ENCODE results near the gene DLD.
"Not testable (repeated sequence)": the region's sequence is repeated elsewhere in the genome, so short reads cannot be mapped to it uniquely, and the experiment has no call there.

The DLD gene

GRCh38 chr7:107917763-107918651 is 27.0 kb downstream of the DLD start:
- no peak for DNase-seq

GRCh38 chr7:107918948-107919347 is 28.0 kb downstream of the DLD start:
- no peak for DNase-seq

DNA sequence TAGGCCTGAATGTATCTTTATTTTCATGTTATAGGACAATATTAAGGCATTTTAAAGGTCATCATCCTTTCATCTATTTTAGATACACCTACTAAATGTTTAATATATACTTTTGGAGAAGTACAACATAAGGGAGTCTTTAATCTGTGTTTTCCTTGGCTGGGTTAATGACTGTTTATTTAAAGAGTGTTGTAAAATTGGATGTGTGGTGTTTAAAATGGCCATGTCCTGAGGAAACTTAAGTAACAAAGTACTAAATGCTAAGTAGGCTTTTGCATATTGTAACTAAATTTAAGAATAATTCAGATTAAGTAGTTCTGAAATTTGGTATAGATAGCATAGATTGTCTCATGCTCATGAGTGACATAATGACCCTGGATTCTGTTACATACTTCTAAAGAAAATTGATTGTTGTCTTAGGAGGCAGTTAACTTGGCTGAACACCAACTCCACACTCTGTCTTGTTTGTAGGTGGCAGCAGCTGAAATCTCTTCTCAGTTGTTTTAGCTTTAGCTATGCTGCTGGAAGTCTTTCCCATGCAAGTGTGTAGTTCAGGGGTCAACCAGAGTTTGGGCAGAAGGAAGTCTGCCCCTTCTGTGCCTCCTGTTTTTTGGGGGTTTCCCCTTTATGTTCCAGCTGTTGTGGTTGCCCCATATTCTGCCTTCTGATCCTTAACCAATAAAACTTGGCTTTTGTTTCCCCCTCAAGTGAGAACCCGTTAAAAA is 29.2 kb downstream of the DLD start:
- DNase-seq, result no peak

GRCh38 chr7:107921826-107922225 is 30.8 kb downstream of the DLD start:
- not testable (repeated sequence) for DNase-seq

- DNase-seq, result no peak
Observed at GRCh38 chr7:107922886-107923285, 31.9 kb downstream of the DLD start.

GRCh38 chr7:107924841-107925504 is 34.0 kb downstream of the DLD start:
- no peak for DNase-seq

- no peak for DNase-seq
Observed at GRCh38 chr7:107926481-107926880, 35.5 kb downstream of the DLD start.

GRCh38 chr7:107931740-107932515 is 40.9 kb downstream of the DLD start:
- no peak for DNase-seq

DNA sequence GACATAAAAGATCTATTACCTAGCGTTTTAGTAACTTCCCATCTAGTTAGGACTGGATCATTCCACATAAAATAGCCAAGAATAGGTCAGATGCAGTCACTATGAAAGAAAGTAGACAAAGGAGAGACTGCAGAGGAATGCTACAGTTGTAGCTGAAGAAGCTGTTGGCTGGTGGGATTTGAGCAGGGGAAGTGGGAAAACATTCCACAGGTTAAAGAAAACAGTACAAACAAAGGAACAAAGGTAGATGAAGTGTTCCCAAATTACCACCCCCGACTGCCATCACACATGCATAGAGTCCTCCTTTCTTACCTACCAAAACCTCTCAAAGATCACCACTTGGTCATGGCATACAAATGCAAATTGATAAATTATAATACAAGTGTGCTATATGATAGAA is 41.8 kb downstream of the DLD start:
- DNase-seq, result no peak

DNA sequence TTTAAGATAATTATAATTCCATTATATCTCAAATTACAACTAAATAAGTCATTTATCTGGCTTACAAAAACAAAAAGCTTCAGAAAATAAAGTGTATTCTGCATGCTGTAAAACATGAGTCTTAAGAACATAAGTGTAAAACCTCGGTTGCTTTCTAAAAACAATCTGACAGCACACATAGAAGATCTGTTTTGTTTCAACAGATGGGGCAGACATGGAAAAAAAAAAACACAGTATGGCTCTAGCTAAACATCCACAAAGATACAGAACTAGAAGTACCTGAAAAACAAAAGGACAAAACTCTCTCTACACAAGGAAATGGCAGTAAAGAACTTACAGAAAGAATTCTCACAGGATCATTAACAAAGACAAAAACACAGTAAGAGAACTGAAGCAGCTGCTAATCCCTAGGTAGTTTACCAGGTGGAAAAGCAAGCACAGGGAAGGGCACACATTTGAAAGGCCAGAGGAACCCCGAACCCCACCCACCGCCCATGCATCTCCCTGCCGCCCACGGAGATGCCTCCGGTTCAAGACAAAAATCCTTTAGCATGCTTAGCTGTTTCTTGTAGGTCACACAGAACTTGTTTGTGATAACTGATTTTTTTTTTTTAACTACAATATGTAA is 42.5 kb downstream of the DLD start:
- no peak for DNase-seq

DNA sequence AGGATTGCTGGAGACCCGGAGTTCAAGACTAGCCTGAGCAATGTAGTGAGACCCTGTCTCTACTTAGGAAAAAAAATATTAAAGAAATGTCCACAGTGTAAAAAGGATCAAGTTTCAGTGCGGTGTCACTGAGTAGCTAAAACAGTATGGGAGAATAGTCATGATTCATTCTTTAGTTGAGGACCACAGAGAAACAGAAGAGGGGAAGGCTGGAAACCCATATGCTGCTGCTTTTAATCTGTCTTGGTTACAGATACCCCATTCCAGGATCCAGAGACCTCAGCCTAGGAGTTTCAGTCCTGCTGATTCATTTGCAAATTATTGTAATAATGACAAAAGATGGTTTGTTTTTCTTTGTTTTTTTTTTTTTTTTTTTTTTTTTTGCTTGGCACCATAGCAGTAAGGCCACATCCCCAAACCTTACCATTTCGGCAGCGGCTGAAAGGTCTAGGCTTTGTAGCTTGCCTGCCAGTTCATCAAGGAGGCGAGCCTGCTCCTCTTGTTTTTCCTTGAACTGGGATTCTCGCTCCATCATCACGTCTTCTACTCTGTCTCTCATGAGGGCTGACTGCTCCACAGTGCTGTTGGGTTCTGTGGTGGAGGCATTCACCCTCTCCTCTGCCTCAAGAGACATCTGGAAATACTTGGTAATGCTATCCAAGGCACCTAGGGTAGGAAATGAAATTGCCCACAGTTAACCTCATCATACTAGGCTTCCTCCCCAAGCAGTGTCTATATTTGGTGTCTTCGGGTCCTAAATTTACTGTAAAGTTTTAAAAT is 44.2 kb downstream of the DLD start:
- DNase-seq, result no peak

- no peak for DNase-seq
Observed at GRCh38 chr7:107936312-107936711, 45.3 kb downstream of the DLD start.

DNA sequence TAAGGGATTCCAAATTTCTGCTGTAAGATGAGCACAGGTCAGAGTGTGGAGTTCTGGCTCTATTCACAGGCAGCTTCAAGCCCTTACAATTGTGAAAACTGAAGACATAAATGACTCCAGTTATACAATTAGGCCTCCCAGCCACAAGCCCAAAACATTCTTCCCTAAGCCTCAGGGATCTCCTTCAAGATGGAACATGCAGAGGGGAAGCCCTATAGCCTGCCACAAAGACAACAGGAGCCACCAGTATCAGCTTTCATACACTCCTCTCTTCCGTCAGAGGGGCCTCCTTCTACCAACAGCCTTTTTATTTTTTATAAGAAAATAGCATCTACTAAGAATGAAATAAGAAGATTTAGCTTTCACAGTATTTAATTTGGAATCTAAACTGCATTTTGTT is 46.5 kb downstream of the DLD start:
- DNase-seq, result no peak

DNA sequence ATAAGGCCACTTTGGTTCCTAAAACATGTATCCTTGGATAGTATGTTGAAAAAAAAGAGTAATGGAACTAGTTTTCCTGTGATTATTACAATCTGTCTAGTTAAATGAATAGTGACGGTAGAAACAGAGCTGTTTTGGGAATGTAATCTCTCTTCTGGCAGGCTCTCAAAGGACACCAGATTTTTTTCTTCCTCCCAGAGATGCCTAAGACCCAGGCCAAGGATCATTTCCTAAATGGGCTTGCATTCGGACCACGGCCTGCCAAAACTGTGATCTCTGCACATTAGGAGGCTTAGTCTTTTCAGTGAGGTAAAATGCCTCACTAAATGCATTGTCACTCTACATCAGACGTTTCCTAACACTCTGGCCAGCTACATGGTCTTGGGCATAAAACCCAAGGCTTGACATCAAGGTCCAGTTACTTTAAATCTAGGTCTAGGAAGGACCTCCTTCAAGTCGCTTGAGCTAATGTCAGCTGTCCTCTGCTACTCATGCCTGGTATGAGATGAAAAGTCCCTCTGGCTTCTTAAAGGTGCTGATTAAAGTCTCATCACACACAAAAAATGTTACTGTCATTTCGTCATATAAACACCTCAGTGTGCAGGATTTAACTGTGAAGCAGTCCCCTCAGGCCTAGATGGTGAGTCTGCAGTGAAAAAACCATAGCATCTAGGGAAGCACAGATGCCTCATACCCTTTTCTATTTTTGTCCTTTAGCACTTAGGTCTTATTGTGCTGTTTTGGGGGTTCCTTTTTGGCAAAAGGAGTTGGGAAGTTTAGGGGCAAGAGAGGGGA is 47.7 kb downstream of the DLD start:
- no peak for DNase-seq

DNA sequence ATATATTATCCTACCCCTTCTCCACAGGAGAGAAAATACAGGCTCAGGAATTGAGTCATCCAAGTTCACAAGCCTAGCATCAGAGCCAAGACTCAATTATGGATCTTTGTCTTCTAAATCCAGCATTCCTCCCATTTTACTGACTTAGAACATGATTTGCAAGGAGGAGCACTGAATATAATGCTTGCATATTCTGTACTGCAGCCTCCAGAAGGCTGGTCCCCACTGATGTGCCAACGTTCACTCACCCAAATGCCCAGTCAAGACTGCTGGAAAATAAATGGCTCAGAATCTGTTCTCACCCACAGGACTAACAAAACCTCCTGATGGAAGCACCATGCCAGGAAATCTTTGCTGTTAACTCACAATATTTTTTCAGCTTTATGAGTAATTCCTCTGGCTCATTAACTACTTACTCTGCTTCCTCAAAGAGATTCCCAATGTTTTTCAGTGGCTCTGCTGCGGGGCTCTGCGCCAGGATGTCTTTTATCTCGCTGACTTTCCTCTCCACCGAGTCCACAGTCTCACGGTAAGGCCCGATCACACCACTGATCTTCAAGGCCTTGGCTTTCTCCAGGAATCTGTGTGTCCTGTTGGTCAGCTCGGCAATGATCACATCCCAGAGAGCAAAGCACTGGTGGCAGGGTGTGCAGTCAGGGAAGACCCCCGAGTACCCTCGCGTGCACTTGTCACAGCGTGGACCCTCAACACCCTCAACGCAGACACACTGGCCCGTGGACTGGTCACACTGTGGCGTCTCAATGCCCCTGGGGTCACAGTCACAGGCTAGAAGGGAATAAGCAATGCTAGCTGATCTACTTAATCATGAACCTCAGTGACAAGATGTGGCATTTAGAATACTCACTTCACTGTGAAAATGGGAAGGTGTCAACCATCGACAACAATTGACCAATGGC is 48.8 kb downstream of the DLD start:
- DNase-seq, result no peak

DNA sequence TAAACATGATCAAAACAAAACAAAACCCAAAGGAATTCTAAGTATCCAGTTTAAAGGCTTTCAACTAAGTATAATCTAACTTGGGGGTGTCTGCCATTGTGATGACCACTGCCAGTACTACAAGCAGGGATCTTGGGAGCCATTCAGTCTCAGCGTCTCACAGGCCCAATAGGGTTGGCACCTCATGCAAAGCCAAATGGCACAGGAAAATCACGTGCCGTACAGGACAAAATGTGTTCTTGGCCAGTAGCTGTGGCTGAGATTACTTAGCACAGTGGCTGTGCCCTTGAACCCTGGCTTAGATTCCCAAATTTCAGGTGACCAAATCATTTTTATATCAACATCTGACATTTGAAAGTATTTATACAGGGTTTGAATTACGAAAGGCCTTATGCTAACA is 50.0 kb downstream of the DLD start:
- DNase-seq, result no peak

DNA sequence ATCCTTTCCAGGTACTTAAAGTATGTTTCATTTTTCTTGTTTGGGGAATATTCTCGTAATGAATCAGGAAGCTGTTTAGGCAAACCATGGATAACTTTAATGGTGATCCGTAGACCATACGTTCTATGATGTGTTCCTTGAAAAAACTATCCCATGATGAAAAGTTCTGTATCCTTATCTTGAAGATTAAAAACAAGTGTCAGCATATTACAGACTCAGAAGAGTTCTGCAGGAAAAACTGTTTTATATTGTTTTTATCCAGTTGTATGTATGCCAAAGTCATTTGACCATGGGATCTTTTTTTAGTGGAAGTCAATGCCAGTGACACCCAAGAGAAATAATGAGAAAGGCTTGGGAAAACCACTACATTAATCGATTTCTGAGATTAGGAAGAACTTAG is 52.0 kb downstream of the DLD start:
- no peak for DNase-seq

DNA sequence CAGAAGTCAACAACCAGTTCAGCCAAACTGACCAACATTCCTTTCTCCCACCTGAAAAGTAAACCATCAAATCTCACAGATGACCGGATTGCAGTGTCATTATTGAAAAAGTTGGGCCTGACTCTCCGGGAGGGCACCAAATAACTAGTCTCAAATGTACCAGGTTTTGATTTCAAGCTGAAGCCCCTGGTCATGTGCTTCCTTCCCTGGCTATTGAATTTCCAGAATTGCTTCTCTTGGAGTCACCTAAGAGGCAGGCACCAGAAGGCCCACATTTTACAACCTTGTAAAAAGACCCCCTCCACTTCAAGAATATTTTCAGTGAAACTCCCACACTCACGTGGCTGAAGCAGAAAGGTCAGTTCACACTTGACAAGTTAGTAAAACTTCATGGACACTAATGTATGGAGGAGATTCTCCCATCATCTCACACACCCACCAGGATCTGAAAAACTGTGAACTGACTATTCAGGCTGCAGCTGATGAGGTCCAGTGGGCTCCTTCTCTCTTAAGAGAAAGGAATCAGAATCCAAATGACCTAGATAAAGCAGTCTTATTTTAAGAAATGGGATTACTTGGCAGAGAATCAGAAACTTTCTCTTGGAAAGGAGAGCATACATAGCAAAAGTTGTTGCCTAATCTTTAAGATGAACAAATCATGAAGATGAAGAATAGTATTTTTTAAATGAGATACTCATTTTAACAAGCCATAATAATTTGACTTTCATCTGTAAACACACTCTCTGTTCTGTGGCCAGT is 53.6 kb downstream of the DLD start:
- no peak for DNase-seq

- no peak for DNase-seq
Observed at GRCh38 chr7:107945332-107945731, 54.3 kb downstream of the DLD start.
